Neural cell (in vitro differentiated cells): Measurements from ENCODE around the gene RBMS3.

Source experiments
- EP300 ChIP-seq: fragments of 450-650 bp; conservative IDR thresholded peaks from 2 replicates; pipeline ENCODE4 v1.6.1; 2014; ENCODE audit warnings: antibody characterized with exemption, mild to moderate bottlenecking, moderate library complexity; ENCODE audit not compliant: poor library complexity, severe bottlenecking
- EZH2 ChIP-seq: fragments of 200-600, 300-800 bp; shearing (Covaris generic), sonication (generic); IDR thresholded peaks from 2 replicates; pipeline ENCODE4 v1.6.1; 2014; ENCODE audit warnings: antibody characterized with exemption, low read length, borderline replicate concordance, mild to moderate bottlenecking; ENCODE audit not compliant: insufficient read depth, poor library complexity, severe bottlenecking
- MXI1 ChIP-seq: fragments of 450-650 bp; conservative IDR thresholded peaks from 2 replicates; pipeline ENCODE4 v1.6.1; 2014; ENCODE audit warnings: antibody characterized with exemption, mild to moderate bottlenecking; ENCODE audit not compliant: poor library complexity, severe bottlenecking
- POLR2AphosphoS5 ChIP-seq: IDR thresholded peaks from 2 replicates; pipeline ENCODE4 v1.6.1; 2012
- RAD21 ChIP-seq: fragments of 450-650 bp; conservative IDR thresholded peaks from 2 replicates; pipeline ENCODE4 v1.6.1; 2014; ENCODE audit warnings: antibody characterized with exemption, mild to moderate bottlenecking, moderate library complexity
- REST ChIP-seq: IDR thresholded peaks from 2 replicates; pipeline ENCODE4 v1.6.1; 2012; ENCODE audit warnings: borderline replicate concordance
- SMC3 ChIP-seq: fragments of 450-650 bp; conservative IDR thresholded peaks from 2 replicates; pipeline ENCODE4 v1.6.1; 2014; ENCODE audit warnings: antibody characterized with exemption, mild to moderate bottlenecking, moderate library complexity; ENCODE audit not compliant: poor library complexity
- TAF1 ChIP-seq: IDR thresholded peaks from 2 replicates; pipeline ENCODE4 v1.6.1; 2012; ENCODE audit warnings: low read depth
- TF ChIP-seq, protein P1 (sequence below): fragments of 450-650 bp; IDR thresholded peaks from 2 replicates; pipeline ENCODE4 v1.5.1; 2014; ENCODE audit warnings: antibody characterized with exemption, mild to moderate bottlenecking, moderate library complexity; ENCODE audit not compliant: poor library complexity, severe bottlenecking

DNA sequence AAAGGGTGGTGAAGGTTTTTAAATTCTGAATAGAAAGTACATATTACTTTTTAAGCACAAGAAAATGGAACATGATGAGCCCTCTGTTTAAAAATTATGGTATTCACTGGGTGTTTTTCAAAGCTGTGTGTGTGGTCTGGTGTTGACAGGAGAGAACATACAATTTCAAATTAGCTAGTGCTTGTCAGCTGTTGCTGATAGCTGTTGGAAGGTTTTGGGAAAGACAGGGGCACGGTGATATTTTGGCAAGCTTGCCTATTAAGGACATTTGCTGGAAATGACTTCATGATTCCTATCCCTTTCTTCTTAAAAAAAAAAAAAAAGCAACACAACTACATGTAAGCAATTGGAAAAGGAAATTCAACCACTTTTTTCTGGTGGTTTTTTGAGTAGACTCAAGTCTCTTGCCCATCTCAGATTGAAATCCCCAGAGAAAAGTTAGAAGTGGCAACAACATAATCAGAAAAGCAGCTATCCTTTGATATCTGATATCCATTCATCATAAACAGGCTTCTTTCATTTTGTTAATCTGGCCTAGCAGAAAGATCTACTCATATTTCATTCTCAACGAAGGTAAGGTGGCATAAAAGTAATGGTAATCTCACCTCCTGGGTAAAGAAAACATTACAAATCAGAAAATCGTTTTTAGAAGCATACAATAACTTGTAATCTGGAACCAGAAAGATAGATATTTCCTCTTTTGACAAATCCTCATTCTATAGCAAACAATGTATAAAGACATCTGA is 130.0 kb downstream of the RBMS3 start:
- TF ChIP-seq EZH2: no peak
- no peak for TF ChIP-seq SMC3
- TF ChIP-seq, protein P1, sequence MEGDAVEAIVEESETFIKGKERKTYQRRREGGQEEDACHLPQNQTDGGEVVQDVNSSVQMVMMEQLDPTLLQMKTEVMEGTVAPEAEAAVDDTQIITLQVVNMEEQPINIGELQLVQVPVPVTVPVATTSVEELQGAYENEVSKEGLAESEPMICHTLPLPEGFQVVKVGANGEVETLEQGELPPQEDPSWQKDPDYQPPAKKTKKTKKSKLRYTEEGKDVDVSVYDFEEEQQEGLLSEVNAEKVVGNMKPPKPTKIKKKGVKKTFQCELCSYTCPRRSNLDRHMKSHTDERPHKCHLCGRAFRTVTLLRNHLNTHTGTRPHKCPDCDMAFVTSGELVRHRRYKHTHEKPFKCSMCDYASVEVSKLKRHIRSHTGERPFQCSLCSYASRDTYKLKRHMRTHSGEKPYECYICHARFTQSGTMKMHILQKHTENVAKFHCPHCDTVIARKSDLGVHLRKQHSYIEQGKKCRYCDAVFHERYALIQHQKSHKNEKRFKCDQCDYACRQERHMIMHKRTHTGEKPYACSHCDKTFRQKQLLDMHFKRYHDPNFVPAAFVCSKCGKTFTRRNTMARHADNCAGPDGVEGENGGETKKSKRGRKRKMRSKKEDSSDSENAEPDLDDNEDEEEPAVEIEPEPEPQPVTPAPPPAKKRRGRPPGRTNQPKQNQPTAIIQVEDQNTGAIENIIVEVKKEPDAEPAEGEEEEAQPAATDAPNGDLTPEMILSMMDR: no peak
- no peak for TF ChIP-seq EP300
- no peak for TF ChIP-seq REST
- no peak for TF ChIP-seq POLR2AphosphoS5
- no peak for TF ChIP-seq TAF1
- no peak for TF ChIP-seq RAD21
- no peak for TF ChIP-seq MXI1
